HCT116 (cell line): Measurements from ENCODE around the gene MIA2. TPM values are rescaled to one million over a fixed set of nuclear protein-coding genes. Genes with fewer than 3 reads are reported as not detected.

Experiments
- ATAC-seq: fragments of 200-7000 bp; cut with Tn5 transposase; 2 replicates; pipeline ENCODE4 v1.9.1; 2020; ENCODE audit warnings: mild to moderate bottlenecking, moderate library complexity
- BruUV-seq: library from RNA; stranded (reverse); fragments of 400-500 nt; replicated peaks from 2 replicates; lab custom pipeline; 2021; lab: Mats Ljungman, UMichigan
- CTCF ChIA-PET: fragments of 300-600 bp; sonication (Branson Sonifier 250); formaldehyde crosslinking; loops from one replicate; lab custom pipeline; 2021; ENCODE audit warnings: antibody characterized with exemption; lab: Charles Lee
- POLR2A ChIA-PET: fragments of 300-600, 350-600 bp; sonication (Branson Sonifier 250); formaldehyde crosslinking; loops from one replicate; lab custom pipeline; 2021; ENCODE audit warnings: antibody characterized with exemption; lab: Charles Lee
- RAD21 ChIA-PET, 2 experiments: fragments of 300-600 bp; sonication (Branson Sonifier 250); formaldehyde crosslinking; loops; one replicate each; lab custom pipeline; 2023; ENCODE audit warnings: low total read pairs in 2 of 2; ENCODE audit not compliant: uncharacterized antibody in 2 of 2, unreplicated experiment in 2 of 2, low non-redundant PET in 1 of 2; lab: Charles Lee
- DNase-seq: peaks from one replicate; pipeline ENCODE4 v3.0.0-alpha.2; 2010; ENCODE audit warnings: low read depth, low spot score
- H2AFZ ChIP-seq: fragments of 200-600 bp; shearing (Covaris generic), sonication (generic); 2 replicates; pipeline ENCODE4 v1.6.1; 2017; ENCODE audit warnings: low read depth, mixed run types, mixed read lengths, antibody characterized with exemption, low read length; ENCODE audit not compliant: poor library complexity, severe bottlenecking
- H3K27ac ChIP-seq: 2 replicates; pipeline ENCODE4 v1.5.1; 2012; ENCODE audit warnings: low read depth, low read length
- H3K27me3 ChIP-seq: fragments of 200-600 bp; sonication (generic); 2 replicates; pipeline ENCODE4 v1.6.1; 2016; ENCODE audit warnings: mixed run types, low read length, mixed read lengths; ENCODE audit not compliant: insufficient read depth
- H3K36me3 ChIP-seq, 2 experiments: fragments of 200-500 bp in 1 of 2; fragments of 200-600 bp in 1 of 2; sonication (Bioruptor generic) in 1 of 2; sonication (generic) in 1 of 2; 2 replicates each; pipeline versions ENCODE4 v1.5.1 to v1.6.1; 2014 to 2016; ENCODE audit warnings: low read length in 2 of 2, inconsistent platforms in 1 of 2, mixed read lengths in 1 of 2, mixed run types in 1 of 2; ENCODE audit not compliant: insufficient read depth in 2 of 2, control insufficient read depth in 1 of 2
- H3K4me1 ChIP-seq, 2 experiments: fragments of 200-600 bp in 1 of 2; sonication (generic) in 1 of 2; 2 replicates each; pipeline versions ENCODE4 v1.5.1 to v1.6.1; 2012 to 2017; ENCODE audit warnings: low read length in 2 of 2, inconsistent platforms in 1 of 2, mild to moderate bottlenecking in 1 of 2, mixed read lengths in 1 of 2, mixed run types in 1 of 2, moderate library complexity in 1 of 2; ENCODE audit not compliant: insufficient read depth in 2 of 2, control insufficient read depth in 1 of 2
- H3K4me2 ChIP-seq: fragments of 200-600 bp; sonication (generic); 2 replicates; pipeline ENCODE4 v1.6.1; 2017; ENCODE audit warnings: mixed run types, low read length, mixed read lengths
- H3K4me3 ChIP-seq, 2 experiments: fragments of 200-600 bp in 1 of 2; sonication (generic) in 1 of 2; replicated peaks in 1 of 2; 2 replicates each; pipeline ENCODE4 v1.5.1; 2011 to 2016; ENCODE audit warnings: low read length in 2 of 2, control low read depth in 1 of 2, low read depth in 1 of 2, mild to moderate bottlenecking in 1 of 2, mixed read lengths in 1 of 2, mixed run types in 1 of 2
- H3K79me2 ChIP-seq: fragments of 200-600 bp; sonication (generic); 2 replicates; pipeline ENCODE4 v1.6.1; 2017; ENCODE audit warnings: mild to moderate bottlenecking, mixed run types, low read length, moderate library complexity, mixed read lengths; ENCODE audit not compliant: insufficient read depth
- H3K9ac ChIP-seq: fragments of 200-600 bp; sonication (generic); 2 replicates; pipeline ENCODE4 v1.6.1; 2016; ENCODE audit warnings: low read length, mixed read lengths
- H3K9me2 ChIP-seq: fragments of 200-600 bp; sonication (generic), shearing (Covaris generic); 2 replicates; pipeline ENCODE4 v1.6.1; 2017; ENCODE audit warnings: mixed run types, mild to moderate bottlenecking, moderate library complexity; ENCODE audit not compliant: insufficient read depth
- H3K9me3 ChIP-seq, 2 experiments: fragments of 200-500 bp in 1 of 2; fragments of 200-600 bp in 1 of 2; sonication (Bioruptor generic) in 1 of 2; sonication (generic) in 1 of 2; 2 replicates each; pipeline ENCODE4 v1.6.1; 2014 to 2017; ENCODE audit warnings: low read length in 2 of 2, mixed read lengths in 2 of 2, inconsistent platforms in 1 of 2, low read depth in 1 of 2, mild to moderate bottlenecking in 1 of 2, mixed run types in 1 of 2, moderate library complexity in 1 of 2; ENCODE audit not compliant: control insufficient read depth in 1 of 2, insufficient read depth in 1 of 2
- H4K20me1 ChIP-seq: fragments of 200-600 bp; sonication (generic), shearing (Covaris generic); 2 replicates; pipeline ENCODE4 v1.6.1; 2017; ENCODE audit warnings: mixed run types, mild to moderate bottlenecking, moderate library complexity; ENCODE audit not compliant: insufficient read depth
- ATF3 ChIP-seq: IDR thresholded peaks from 2 replicates; pipeline ENCODE4 v1.6.1; 2012
- EGR1 ChIP-seq: IDR thresholded peaks from 2 replicates; pipeline ENCODE4 v1.6.1; 2012; ENCODE audit warnings: low read depth
- EZH2 ChIP-seq: fragments of 200-600 bp; sonication (generic); IDR thresholded peaks from 2 replicates; pipeline ENCODE4 v1.6.1; 2017; ENCODE audit warnings: antibody characterized with exemption, mixed run types
- EZH2phosphoT487 ChIP-seq: fragments of 200-600 bp; IDR thresholded peaks from 2 replicates; pipeline ENCODE4 v1.6.1; 2018; ENCODE audit warnings: antibody characterized with exemption, borderline replicate concordance
- FOSL1 ChIP-seq: IDR thresholded peaks from 2 replicates; pipeline ENCODE4 v1.6.1; 2012; ENCODE audit warnings: low read depth
- JUND ChIP-seq: IDR thresholded peaks from 2 replicates; pipeline ENCODE4 v1.6.1; 2012
- MAX ChIP-seq: IDR thresholded peaks from 2 replicates; pipeline ENCODE4 v1.6.1; 2012
- RAD21 ChIP-seq: IDR thresholded peaks from 2 replicates; pipeline ENCODE4 v1.6.1; 2012; ENCODE audit warnings: low read depth, mild to moderate bottlenecking
- REST ChIP-seq: IDR thresholded peaks from 2 replicates; pipeline ENCODE4 v1.6.1; 2012; ENCODE audit warnings: low read depth
- SP1 ChIP-seq: IDR thresholded peaks from 2 replicates; pipeline ENCODE4 v1.6.1; 2012; ENCODE audit warnings: low read depth
- ZFX ChIP-seq: fragments of 450-650 bp; IDR thresholded peaks from 2 replicates; pipeline ENCODE4 v1.6.1; 2017
- ZNF274 ChIP-seq: fragments of 200-500 bp; sonication (Bioruptor generic); IDR thresholded peaks from 2 replicates; pipeline ENCODE4 v1.6.1; 2014; ENCODE audit warnings: mild to moderate bottlenecking, low read depth, low read length, inconsistent platforms
- intact Hi-C: fragments of 100-400 bp; cut with micrococcal nuclease; formaldehyde crosslinking; loops from 2 replicates; pipeline ENCODE4 v1.10.0; 2022
- total RNA-seq: library from RNA; stranded (reverse); gene quantifications from one replicate; pipeline ENCODE4 v1.2.1, GENCODE V29; 2021; ENCODE audit not compliant: unreplicated experiment

The MIA2 gene
- total RNA-seq, 1 experiment from 2014 or later, result 31.1 TPM

GRCh38 chr14:39406560-39406959, 172.8 kb downstream of the MIA2 start:
- Histone ChIP-seq H3K36me3 (no peaks in the 10 kb centered on the region), H3K4me1 (no peaks in the 10 kb centered on the region), H3K27ac (no peak overlapping the region), H3K9ac (no peak overlapping the region), H3K4me2 (no peak overlapping the region), H3K9me2 (no peaks in the 10 kb centered on the region), H4K20me1 (no peaks in the 10 kb centered on the region), H3K9me3 (no peaks in the 10 kb centered on the region), H3K79me2 (no peaks in the 10 kb centered on the region), H3K27me3 (no peaks in the 10 kb centered on the region), H2AFZ (no peak overlapping the region), H3K4me3 (no peak overlapping the region)
- intact Hi-C loops, result no loop called here
- BruUV-seq, result no TSS peak
- ChIA-PET POLR2A (no interaction called here), RAD21 (no interaction called here), CTCF (no interaction called here)
- TF ChIP-seq MAX (no peak), EZH2phosphoT487 (no peak), ZFX (no peak), JUND (no peak), ZNF274 (no peak), REST (no peak), FOSL1 (no peak), EGR1 (no peak), ATF3 (no peak), EZH2 (no peak), SP1 (no peak), RAD21 (no peak)
- no peak for ATAC-seq
- no peak for DNase-seq
